Liver (tissue), 9 donors: ENCODE results near the gene SEPTIN10. TPM values are rescaled to one million over a fixed set of nuclear protein-coding genes. Genes with fewer than 3 reads are reported as not detected.

Source experiments
- DNase-seq: peaks from one replicate; pipeline ENCODE4 v3.0.0-alpha.2; 2017; ENCODE audit warnings: low spot score
- H3K27ac ChIP-seq, 2 donors: one replicate each; pipeline ENCODE4 v1.7.0; 2013; ENCODE audit warnings: inconsistent platforms in 2 of 2, low read length in 2 of 2, control low read depth in 1 of 2, low read depth in 1 of 2, mild to moderate bottlenecking in 1 of 2
- H3K27me3 ChIP-seq, 4 donors: one replicate each; pipeline versions ENCODE4 v1.6.1 to v1.7.0; 2013; ENCODE audit warnings: low read length in 3 of 4, inconsistent platforms in 1 of 4, mild to moderate bottlenecking in 1 of 4, moderate library complexity in 1 of 4; ENCODE audit not compliant: control insufficient read depth in 4 of 4, insufficient read depth in 4 of 4
- H3K36me3 ChIP-seq, 4 donors: one replicate each; pipeline versions ENCODE4 v1.6.1 to v1.7.0; 2013; ENCODE audit warnings: low read length in 3 of 4, mild to moderate bottlenecking in 3 of 4, low read depth in 1 of 4, moderate library complexity in 1 of 4; ENCODE audit not compliant: control insufficient read depth in 4 of 4, insufficient read depth in 3 of 4
- H3K4me1 ChIP-seq, 4 donors: one replicate each; pipeline versions ENCODE4 v1.6.1 to v1.7.0; 2013; ENCODE audit warnings: low read length in 3 of 4, mild to moderate bottlenecking in 3 of 4, moderate library complexity in 1 of 4; ENCODE audit not compliant: control insufficient read depth in 4 of 4, insufficient read depth in 4 of 4
- H3K4me3 ChIP-seq, 3 donors: one replicate each; pipeline versions ENCODE4 v1.6.1 to v1.7.0; 2013; ENCODE audit warnings: low read length in 3 of 3, control low read depth in 1 of 3, low read depth in 1 of 3, mild to moderate bottlenecking in 1 of 3
- H3K9ac ChIP-seq, 2 donors: one replicate each; pipeline ENCODE4 v1.7.0; 2013; ENCODE audit warnings: low read length in 2 of 2, mild to moderate bottlenecking in 2 of 2, moderate library complexity in 2 of 2, control low read depth in 1 of 2, low read depth in 1 of 2
- H3K9me3 ChIP-seq, 4 donors: one replicate each; pipeline versions ENCODE4 v1.6.1 to v1.7.0; 2013; ENCODE audit warnings: low read length in 3 of 4; ENCODE audit not compliant: control insufficient read depth in 4 of 4
- EGR1 ChIP-seq, 2 donors: IDR thresholded peaks; 2 replicates each; pipeline ENCODE4 v1.6.1; 2016 to 2018; ENCODE audit warnings: antibody characterized with exemption in 2 of 2, low read depth in 2 of 2
- FOXA1 ChIP-seq: IDR thresholded peaks from 2 replicates; pipeline ENCODE4 v1.6.1; 2016; ENCODE audit warnings: antibody characterized with exemption
- FOXA2 ChIP-seq: IDR thresholded peaks from 2 replicates; pipeline ENCODE4 v1.6.1; 2016; ENCODE audit warnings: antibody characterized with exemption
- GABPA ChIP-seq, 2 donors: IDR thresholded peaks in 1 of 2; conservative IDR thresholded peaks in 1 of 2; 2 replicates each; pipeline ENCODE4 v1.6.1; 2016; ENCODE audit warnings: antibody characterized with exemption in 2 of 2, mild to moderate bottlenecking in 1 of 2, moderate library complexity in 1 of 2
- HNF4G ChIP-seq: IDR thresholded peaks from 2 replicates; pipeline ENCODE4 v1.6.1; 2016; ENCODE audit warnings: antibody characterized with exemption
- JUND ChIP-seq, 2 donors: IDR thresholded peaks; 2 replicates each; pipeline ENCODE4 v1.6.1; 2016; ENCODE audit warnings: antibody characterized with exemption in 2 of 2
- NR2F2 ChIP-seq: IDR thresholded peaks from 2 replicates; pipeline ENCODE4 v1.6.1; 2016; ENCODE audit warnings: antibody characterized with exemption
- RAD21 ChIP-seq, 2 donors: IDR thresholded peaks; 2 replicates each; pipeline ENCODE4 v1.6.1; 2016; ENCODE audit warnings: antibody characterized with exemption in 2 of 2, mild to moderate bottlenecking in 2 of 2
- RXRA ChIP-seq, 2 donors: IDR thresholded peaks; 2 replicates each; pipeline ENCODE4 v1.6.1; 2017 to 2018; ENCODE audit warnings: antibody characterized with exemption in 2 of 2, mild to moderate bottlenecking in 1 of 2
- SP1 ChIP-seq: IDR thresholded peaks from 2 replicates; pipeline ENCODE4 v1.6.1; 2018; ENCODE audit warnings: antibody characterized with exemption, mild to moderate bottlenecking
- TAF1 ChIP-seq: conservative IDR thresholded peaks from 2 replicates; pipeline ENCODE4 v1.6.1; 2016; ENCODE audit warnings: antibody characterized with exemption, mild to moderate bottlenecking
- YY1 ChIP-seq: IDR thresholded peaks from 2 replicates; pipeline ENCODE4 v1.6.1; 2016; ENCODE audit warnings: antibody characterized with exemption, mild to moderate bottlenecking
- WGBS: extraction: QIAGEN DNeasy Blood & Tissue Kit; methylation state at CpG from one replicate; pipeline ENCODE4 v1.1.7; 2013; 5-methylcytosine and 5-hydroxymethylcytosine counted together
- polyA plus RNA-seq, 2 donors: library from polyadenylated mRNA; stranded (reverse) in 1 of 2; unstranded in 1 of 2; fragments of 200-250 nt in 1 of 2; fragments of >200 nt in 1 of 2; fragmentation: Nextera tagmentation in 1 of 2; extraction: Ambion mirVana in 1 of 2; gene quantifications; one replicate each; pipeline versions ENCODE4 v1.2.1 to v1.2.3, GENCODE V29; 2013 to 2015
- total RNA-seq, 2 donors: library from RNA; depleted of rRNA; stranded (reverse); fragments of >200 nt; gene quantifications; one replicate each; pipeline ENCODE4 v1.2.3, GENCODE V29; 2014
- TF ChIP-seq, protein P1 (sequence below): IDR thresholded peaks from 2 replicates; pipeline ENCODE4 v1.6.1; 2016; ENCODE audit warnings: antibody characterized with exemption, mild to moderate bottlenecking
- TF ChIP-seq, protein P2 (sequence below): IDR thresholded peaks from 2 replicates; pipeline ENCODE4 v1.6.1; 2016; ENCODE audit warnings: antibody characterized with exemption
- TF ChIP-seq, protein P3 (sequence below): IDR thresholded peaks from 2 replicates; pipeline ENCODE4 v1.6.1; 2016; ENCODE audit warnings: antibody characterized with exemption
- TF ChIP-seq, protein P4 (sequence below): fragments of 150-350 bp; IDR thresholded peaks from 2 replicates; pipeline ENCODE4 v1.5.1; 2017; ENCODE audit warnings: improper control_type of control experiment, low read depth, low read length; ENCODE audit not compliant: missing input control
- TF ChIP-seq, protein P5 (sequence below): IDR thresholded peaks from 2 replicates; pipeline ENCODE4 v1.6.1; 2016; ENCODE audit warnings: antibody characterized with exemption
- donor health status: healthy.
- donor health status: healthy.
- donor health status: healthy.
- donor health status: healthy.
- donor health status: healthy.

Gene SEPTIN10
- total and polyA plus RNA-seq, 4 donors = 19.6 to 35.9 (median 20.1) TPM

DNA sequence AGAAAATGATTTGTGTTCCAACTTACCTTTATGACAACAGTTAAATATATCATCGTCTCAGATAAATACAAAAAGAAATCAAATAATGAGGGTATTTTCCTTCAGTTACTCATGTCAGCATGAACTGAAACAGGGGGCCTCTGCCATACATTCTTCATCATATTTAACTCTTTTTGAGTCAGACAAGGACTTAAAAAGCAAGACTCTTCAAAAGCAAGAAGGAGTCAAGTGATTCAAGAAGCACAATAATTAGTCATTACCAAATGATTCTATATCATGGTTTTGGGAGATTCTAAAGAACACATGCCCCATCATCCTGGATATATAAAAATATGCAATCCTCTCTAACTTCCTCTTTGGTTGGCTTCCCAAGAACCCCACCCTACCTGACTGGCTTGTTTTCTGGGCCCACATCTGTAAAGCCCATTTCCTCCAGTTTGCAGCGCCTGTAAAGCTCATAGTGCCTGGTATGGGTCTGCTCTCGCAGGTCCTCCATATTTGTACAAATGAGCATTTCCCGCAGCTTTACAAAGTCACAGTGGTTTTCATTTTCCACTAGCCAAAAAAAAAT, 49.7 kb downstream of the SEPTIN10 start:
- WGBS = 95% methylated on average over 4 of the region's 4 CpGs
- no peak for TF ChIP-seq YY1
- TF ChIP-seq RAD21 (IDR thresholded peaks at IDR 0.05) = no peak
- TF ChIP-seq, protein P1, sequence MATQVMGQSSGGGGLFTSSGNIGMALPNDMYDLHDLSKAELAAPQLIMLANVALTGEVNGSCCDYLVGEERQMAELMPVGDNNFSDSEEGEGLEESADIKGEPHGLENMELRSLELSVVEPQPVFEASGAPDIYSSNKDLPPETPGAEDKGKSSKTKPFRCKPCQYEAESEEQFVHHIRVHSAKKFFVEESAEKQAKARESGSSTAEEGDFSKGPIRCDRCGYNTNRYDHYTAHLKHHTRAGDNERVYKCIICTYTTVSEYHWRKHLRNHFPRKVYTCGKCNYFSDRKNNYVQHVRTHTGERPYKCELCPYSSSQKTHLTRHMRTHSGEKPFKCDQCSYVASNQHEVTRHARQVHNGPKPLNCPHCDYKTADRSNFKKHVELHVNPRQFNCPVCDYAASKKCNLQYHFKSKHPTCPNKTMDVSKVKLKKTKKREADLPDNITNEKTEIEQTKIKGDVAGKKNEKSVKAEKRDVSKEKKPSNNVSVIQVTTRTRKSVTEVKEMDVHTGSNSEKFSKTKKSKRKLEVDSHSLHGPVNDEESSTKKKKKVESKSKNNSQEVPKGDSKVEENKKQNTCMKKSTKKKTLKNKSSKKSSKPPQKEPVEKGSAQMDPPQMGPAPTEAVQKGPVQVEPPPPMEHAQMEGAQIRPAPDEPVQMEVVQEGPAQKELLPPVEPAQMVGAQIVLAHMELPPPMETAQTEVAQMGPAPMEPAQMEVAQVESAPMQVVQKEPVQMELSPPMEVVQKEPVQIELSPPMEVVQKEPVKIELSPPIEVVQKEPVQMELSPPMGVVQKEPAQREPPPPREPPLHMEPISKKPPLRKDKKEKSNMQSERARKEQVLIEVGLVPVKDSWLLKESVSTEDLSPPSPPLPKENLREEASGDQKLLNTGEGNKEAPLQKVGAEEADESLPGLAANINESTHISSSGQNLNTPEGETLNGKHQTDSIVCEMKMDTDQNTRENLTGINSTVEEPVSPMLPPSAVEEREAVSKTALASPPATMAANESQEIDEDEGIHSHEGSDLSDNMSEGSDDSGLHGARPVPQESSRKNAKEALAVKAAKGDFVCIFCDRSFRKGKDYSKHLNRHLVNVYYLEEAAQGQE = no peak
- TF ChIP-seq EGR1 (IDR thresholded peaks at IDR 0.05; ENCODE audit: low read depth in 2 of 2) = no peak
- TF ChIP-seq JUND (IDR thresholded peaks at IDR 0.05) = no peak
- TF ChIP-seq TAF1 = no peak
- TF ChIP-seq FOXA1 = no peak
- TF ChIP-seq, protein P2, sequence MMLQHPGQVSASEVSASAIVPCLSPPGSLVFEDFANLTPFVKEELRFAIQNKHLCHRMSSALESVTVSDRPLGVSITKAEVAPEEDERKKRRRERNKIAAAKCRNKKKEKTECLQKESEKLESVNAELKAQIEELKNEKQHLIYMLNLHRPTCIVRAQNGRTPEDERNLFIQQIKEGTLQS = no peak
- TF ChIP-seq, protein P3, sequence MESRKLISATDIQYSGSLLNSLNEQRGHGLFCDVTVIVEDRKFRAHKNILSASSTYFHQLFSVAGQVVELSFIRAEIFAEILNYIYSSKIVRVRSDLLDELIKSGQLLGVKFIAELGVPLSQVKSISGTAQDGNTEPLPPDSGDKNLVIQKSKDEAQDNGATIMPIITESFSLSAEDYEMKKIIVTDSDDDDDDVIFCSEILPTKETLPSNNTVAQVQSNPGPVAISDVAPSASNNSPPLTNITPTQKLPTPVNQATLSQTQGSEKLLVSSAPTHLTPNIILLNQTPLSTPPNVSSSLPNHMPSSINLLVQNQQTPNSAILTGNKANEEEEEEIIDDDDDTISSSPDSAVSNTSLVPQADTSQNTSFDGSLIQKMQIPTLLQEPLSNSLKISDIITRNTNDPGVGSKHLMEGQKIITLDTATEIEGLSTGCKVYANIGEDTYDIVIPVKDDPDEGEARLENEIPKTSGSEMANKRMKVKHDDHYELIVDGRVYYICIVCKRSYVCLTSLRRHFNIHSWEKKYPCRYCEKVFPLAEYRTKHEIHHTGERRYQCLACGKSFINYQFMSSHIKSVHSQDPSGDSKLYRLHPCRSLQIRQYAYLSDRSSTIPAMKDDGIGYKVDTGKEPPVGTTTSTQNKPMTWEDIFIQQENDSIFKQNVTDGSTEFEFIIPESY = no peak
- TF ChIP-seq, protein P4, sequence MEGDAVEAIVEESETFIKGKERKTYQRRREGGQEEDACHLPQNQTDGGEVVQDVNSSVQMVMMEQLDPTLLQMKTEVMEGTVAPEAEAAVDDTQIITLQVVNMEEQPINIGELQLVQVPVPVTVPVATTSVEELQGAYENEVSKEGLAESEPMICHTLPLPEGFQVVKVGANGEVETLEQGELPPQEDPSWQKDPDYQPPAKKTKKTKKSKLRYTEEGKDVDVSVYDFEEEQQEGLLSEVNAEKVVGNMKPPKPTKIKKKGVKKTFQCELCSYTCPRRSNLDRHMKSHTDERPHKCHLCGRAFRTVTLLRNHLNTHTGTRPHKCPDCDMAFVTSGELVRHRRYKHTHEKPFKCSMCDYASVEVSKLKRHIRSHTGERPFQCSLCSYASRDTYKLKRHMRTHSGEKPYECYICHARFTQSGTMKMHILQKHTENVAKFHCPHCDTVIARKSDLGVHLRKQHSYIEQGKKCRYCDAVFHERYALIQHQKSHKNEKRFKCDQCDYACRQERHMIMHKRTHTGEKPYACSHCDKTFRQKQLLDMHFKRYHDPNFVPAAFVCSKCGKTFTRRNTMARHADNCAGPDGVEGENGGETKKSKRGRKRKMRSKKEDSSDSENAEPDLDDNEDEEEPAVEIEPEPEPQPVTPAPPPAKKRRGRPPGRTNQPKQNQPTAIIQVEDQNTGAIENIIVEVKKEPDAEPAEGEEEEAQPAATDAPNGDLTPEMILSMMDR = no peak
- TF ChIP-seq FOXA2 = no peak
- TF ChIP-seq NR2F2 = no peak
- TF ChIP-seq, protein P5, sequence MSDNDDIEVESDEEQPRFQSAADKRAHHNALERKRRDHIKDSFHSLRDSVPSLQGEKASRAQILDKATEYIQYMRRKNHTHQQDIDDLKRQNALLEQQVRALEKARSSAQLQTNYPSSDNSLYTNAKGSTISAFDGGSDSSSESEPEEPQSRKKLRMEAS = no peak
- TF ChIP-seq SP1 = no peak
- TF ChIP-seq GABPA (IDR thresholded peaks at IDR 0.05 in 1 of 2, conservative IDR thresholded peaks at IDR 0.05 in 1 of 2) = no peak
- TF ChIP-seq RXRA (IDR thresholded peaks at IDR 0.05) = no peak
- TF ChIP-seq HNF4G = no peak
- no peak for DNase-seq
- no peaks in the 10 kb centered on the region for H3K9me3 ChIP-seq
- no peak overlapping the region for H3K9ac ChIP-seq
- peaks cover 5 to 25% (median 9%) of the 10 kb centered on the region in 4 donors for H3K36me3 ChIP-seq
- H3K27ac ChIP-seq = no peak overlapping the region
- no peaks in the 10 kb centered on the region for H3K4me1 ChIP-seq
- no peak overlapping the region for H3K4me3 ChIP-seq
- no peaks in the 10 kb centered on the region for H3K27me3 ChIP-seq
